MCF 10A (cell line): ENCODE results near the gene DYNC2I2. TPM values are rescaled to one million over a fixed set of nuclear protein-coding genes. Genes with fewer than 3 reads are reported as not detected.

ENCODE experiments used
- BruUV-seq: library from RNA; stranded (reverse); fragments of 400-500 nt; replicated peaks from 2 replicates; lab custom pipeline; 2021; lab: Mats Ljungman, UMichigan
- CTCF ChIA-PET: fragments of 300-600 bp; sonication (Branson Sonifier 250); formaldehyde crosslinking; extraction: SDS; loops from one replicate; lab custom pipeline; 2021; ENCODE audit warnings: antibody characterized with exemption, inconsistent platforms; lab: Yijun Ruan, JAX
- POLR2A ChIA-PET: fragments of 300-600, 350-650 bp; sonication (Branson Sonifier 250); formaldehyde crosslinking; extraction: SDS; loops from one replicate; lab custom pipeline; 2020; ENCODE audit warnings: antibody characterized with exemption, inconsistent platforms; lab: Yijun Ruan, JAX
- DNase-seq: peaks from one replicate; pipeline ENCODE4 v3.0.0-alpha.2; 2018; ENCODE audit not compliant: unreplicated experiment
- H3K27ac Mint-ChIP-seq: one replicate; pipeline ENCODE4 v1.8.0; 2022; ENCODE audit warnings: mild to moderate bottlenecking, low read depth, mixed read lengths; ENCODE audit not compliant: unreplicated experiment
- H3K27me3 Mint-ChIP-seq: one replicate; pipeline ENCODE4 v1.8.0; 2022; ENCODE audit warnings: mixed read lengths; ENCODE audit not compliant: insufficient read depth, unreplicated experiment
- H3K36me3 Mint-ChIP-seq: one replicate; pipeline ENCODE4 v1.8.0; 2022; ENCODE audit warnings: mild to moderate bottlenecking, moderate library complexity, mixed read lengths; ENCODE audit not compliant: insufficient read depth, unreplicated experiment
- H3K4me1 Mint-ChIP-seq: one replicate; pipeline ENCODE4 v1.8.0; 2022; ENCODE audit warnings: mixed read lengths; ENCODE audit not compliant: insufficient read depth, unreplicated experiment
- H3K4me3 Mint-ChIP-seq: one replicate; pipeline ENCODE4 v1.8.0; 2022; ENCODE audit warnings: mild to moderate bottlenecking, moderate library complexity, mixed read lengths; ENCODE audit not compliant: unreplicated experiment
- H3K9me3 Mint-ChIP-seq: one replicate; pipeline ENCODE4 v1.8.0; 2022; ENCODE audit warnings: mixed read lengths; ENCODE audit not compliant: unreplicated experiment
- CTCF ChIP-seq: fragments of 200-600 bp; IDR thresholded peaks from one replicate; pipeline ENCODE4 v1.8.0; 2022; ENCODE audit warnings: antibody characterized with exemption, mild to moderate bottlenecking; ENCODE audit not compliant: unreplicated experiment
- intact Hi-C: fragments of 100-400 bp; cut with micrococcal nuclease; formaldehyde crosslinking; loops from 2 replicates; pipeline ENCODE4 v1.14.1; 2022
- total RNA-seq: library from RNA; stranded (reverse); gene quantifications from 2 replicates; pipeline ENCODE4 v1.2.3, GENCODE V29; 2022

Gene DYNC2I2
- total RNA-seq, 1 experiment from 2014 or later = 43.7 TPM

- no peaks in the 10 kb centered on the region for H3K4me1 Mint-ChIP-seq
- TF ChIP-seq CTCF = no peak
- H3K36me3 Mint-ChIP-seq = peaks cover 95% of the 10 kb centered on the region
- no peak overlapping the region for H3K4me3 Mint-ChIP-seq
- H3K27me3 Mint-ChIP-seq = no peaks in the 10 kb centered on the region
- BruUV-seq = no TSS peak
- H3K27ac Mint-ChIP-seq = no peak overlapping the region
- intact Hi-C loops = no loop called here
- no peaks in the 10 kb centered on the region for H3K9me3 Mint-ChIP-seq
- DNase-seq = peak; percentile 16
- ChIA-PET POLR2A (interaction anchor here (0.7 to 1.7 kb wide), 6 partner anchors 9 to 196 kb away, joined by 3 to 7 read pairs (median 4); partner anchors contain the start of gene ENDOG), CTCF (interaction anchor here (2.0 kb wide), 1 partner anchor 12 kb away, joined by 8 read pairs; no protein-coding TSS in a partner anchor)
Measured at GRCh38 chr9:128621730-128622455, 34.8 kb downstream of the DYNC2I2 start.

GRCh38 chr9:128619779-128620178 lies 36.9 kb downstream of the DYNC2I2 start:
- no TSS peak for BruUV-seq
- Mint-ChIP-seq H3K27me3 (no peaks in the 10 kb centered on the region), H3K4me1 (no peaks in the 10 kb centered on the region), H3K27ac (no peak overlapping the region), H3K9me3 (no peaks in the 10 kb centered on the region), H3K36me3 (peaks cover 95% of the 10 kb centered on the region), H3K4me3 (no peak overlapping the region)
- intact Hi-C loops = no loop called here
- ChIA-PET CTCF (interaction anchor here (0.6 to 1.2 kb wide), 2 partner anchors 11 to 15 kb away, joined by 3 to 5 read pairs; no protein-coding TSS in a partner anchor), POLR2A (interaction anchor here (1.1 kb wide), 1 partner anchor 65 kb away, joined by 3 read pairs; no protein-coding TSS in a partner anchor)
- no peak for TF ChIP-seq CTCF
- no peak for DNase-seq

GRCh38 chr9:128619127-128619526 lies 37.5 kb downstream of the DYNC2I2 start:
- H3K9me3 Mint-ChIP-seq = no peaks in the 10 kb centered on the region
- no peak overlapping the region for H3K27ac Mint-ChIP-seq
- POLR2A ChIA-PET = no interaction called here
- BruUV-seq = no TSS peak
- H3K4me1 Mint-ChIP-seq = no peaks in the 10 kb centered on the region
- no peak for TF ChIP-seq CTCF
- intact Hi-C loops = no loop called here
- CTCF ChIA-PET = interaction anchor here (0.6 kb wide), 1 partner anchor 16 kb away, joined by 3 read pairs; no protein-coding TSS in a partner anchor
- no peak for DNase-seq
- no peak overlapping the region for H3K4me3 Mint-ChIP-seq
- H3K36me3 Mint-ChIP-seq = peaks cover 95% of the 10 kb centered on the region
- no peaks in the 10 kb centered on the region for H3K27me3 Mint-ChIP-seq

- CTCF ChIA-PET = interaction anchor here (0.6 kb wide), 2 partner anchors 133 to 386 kb away, joined by 3 to 5 read pairs; no protein-coding TSS in a partner anchor
- H3K4me1 Mint-ChIP-seq = no peaks in the 10 kb centered on the region
- H3K9me3 Mint-ChIP-seq = no peaks in the 10 kb centered on the region
- no peak overlapping the region for H3K4me3 Mint-ChIP-seq
- intact Hi-C loops = no loop called here
- no peak for TF ChIP-seq CTCF
- POLR2A ChIA-PET = interaction anchor here (1.0 kb wide), 1 partner anchor 177 kb away, joined by 3 read pairs; no protein-coding TSS in a partner anchor
- no peak for DNase-seq
- BruUV-seq = no TSS peak
- H3K27me3 Mint-ChIP-seq = no peaks in the 10 kb centered on the region
- no peak overlapping the region for H3K27ac Mint-ChIP-seq
- H3K36me3 Mint-ChIP-seq = peaks cover 98% of the 10 kb centered on the region
Measured at GRCh38 chr9:128617943-128618342, 38.7 kb downstream of the DYNC2I2 start.
